GM12878 (cell line): ENCODE results near the gene SLC15A3. TPM values are rescaled to one million over a fixed set of nuclear protein-coding genes. Genes with fewer than 3 reads are reported as not detected.

Experiments
- ATAC-seq: fragments of 200-7000 bp; cut with Tn5 transposase; 3 replicates; pipeline ENCODE4 v1.9.1; 2020; ENCODE audit warnings: mild to moderate bottlenecking, moderate library complexity
- BruUV-seq: library from RNA; stranded (reverse); fragments of 400-500 nt; replicated peaks from 2 replicates; lab custom pipeline; 2021; lab: Mats Ljungman, UMichigan
- CTCF ChIA-PET: fragments of 300-600 bp; sonication (Branson Sonifier 250); formaldehyde crosslinking; extraction: SDS; loops from one replicate; lab custom pipeline; 2021; ENCODE audit warnings: inconsistent platforms; lab: Yijun Ruan, JAX
- POLR2A ChIA-PET: fragments of 350-600 bp; formaldehyde crosslinking; extraction: SDS; loops from one replicate; lab custom pipeline; 2021; ENCODE audit warnings: inconsistent platforms; lab: Charles Lee
- RAD21 ChIA-PET: fragments of 300-600 bp; sonication (Branson Sonifier 250); formaldehyde crosslinking; loops from one replicate; lab custom pipeline; 2023; ENCODE audit warnings: antibody characterized with exemption; ENCODE audit not compliant: unreplicated experiment; lab: Charles Lee
- SMC1A ChIA-PET: fragments of 300-600 bp; sonication (Branson Sonifier 250); formaldehyde crosslinking; loops from one replicate; lab custom pipeline; 2023; ENCODE audit not compliant: unreplicated experiment, uncharacterized antibody; lab: Charles Lee
- DNase-seq: peaks from one replicate; pipeline ENCODE4 v3.0.0-alpha.2; 2011; ENCODE audit warnings: low read depth, low spot score
- FAIRE-seq: peaks from 3 replicates; lab custom pipeline; 2011; peaks lifted over from hg19 to GRCh38; lab: Jason Lieb, UNC
- H2AFZ ChIP-seq: 2 replicates; pipeline ENCODE4 v1.6.0; 2011; ENCODE audit warnings: low read depth, low read length, control low read depth; ENCODE audit not compliant: control insufficient read depth
- H3K27ac ChIP-seq: 2 replicates; pipeline ENCODE4 v1.5.1; 2011; ENCODE audit warnings: control low read depth; ENCODE audit not compliant: control insufficient read depth, insufficient read depth
- H3K27me3 ChIP-seq, 2 experiments: replicated peaks in 1 of 2; 2 replicates each; pipeline versions ENCODE4 v1.6.0 to v1.6.1; 2011; ENCODE audit warnings: low read length in 1 of 2; ENCODE audit not compliant: control insufficient read depth in 2 of 2, insufficient read depth in 2 of 2
- H3K36me3 ChIP-seq, 2 experiments: 2 replicates each; pipeline ENCODE4 v1.5.1; 2011; ENCODE audit warnings: low read length in 1 of 2; ENCODE audit not compliant: control insufficient read depth in 2 of 2, insufficient read depth in 2 of 2
- H3K4me1 ChIP-seq: 2 replicates; pipeline ENCODE4 v1.6.1; 2011; ENCODE audit warnings: mild to moderate bottlenecking, low read length, moderate library complexity, mixed read lengths; ENCODE audit not compliant: control insufficient read depth, insufficient read depth
- H3K4me2 ChIP-seq: 2 replicates; pipeline ENCODE4 v1.6.0; 2011; ENCODE audit warnings: control low read depth; ENCODE audit not compliant: control insufficient read depth, insufficient read depth
- H3K4me3 ChIP-seq: fragments of 200-600 bp; sonication (generic); 2 replicates; pipeline ENCODE4 v1.5.1; 2016
- H3K79me2 ChIP-seq: 2 replicates; pipeline ENCODE4 v1.6.0; 2011; ENCODE audit warnings: low read length; ENCODE audit not compliant: control insufficient read depth, insufficient read depth
- H3K9ac ChIP-seq: 2 replicates; pipeline ENCODE4 v1.8.0; 2011; ENCODE audit warnings: low read length, control low read depth, mixed read lengths; ENCODE audit not compliant: control insufficient read depth, insufficient read depth
- H3K9me3 ChIP-seq: replicated peaks from 3 replicates; pipeline ENCODE4 v1.5.1; 2011; ENCODE audit warnings: mild to moderate bottlenecking, low read length; ENCODE audit not compliant: control insufficient read depth, insufficient read depth
- H4K20me1 ChIP-seq: 2 replicates; pipeline ENCODE4 v1.6.0; 2011; ENCODE audit not compliant: control insufficient read depth, insufficient read depth
- E4F1 ChIP-seq: fragments of 450-650 bp; IDR thresholded peaks from 2 replicates; pipeline ENCODE4 v1.6.1; 2018; ENCODE audit warnings: borderline replicate concordance, mild to moderate bottlenecking; ENCODE audit not compliant: partially characterized antibody
- ESRRA ChIP-seq: IDR thresholded peaks from 2 replicates; pipeline ENCODE4 v1.6.1; 2012; ENCODE audit warnings: mild to moderate bottlenecking, low read length, improper control_type of control experiment
- IKZF2 ChIP-seq, 2 experiments: fragments of 450-650 bp; IDR thresholded peaks; 2 replicates each; pipeline ENCODE4 v1.6.1; 2017; ENCODE audit warnings: mild to moderate bottlenecking in 2 of 2, moderate library complexity in 2 of 2
- PBX3 ChIP-seq: IDR thresholded peaks from 2 replicates; pipeline ENCODE4 v1.6.1; 2011; ENCODE audit warnings: mild to moderate bottlenecking, low read depth, low read length, moderate library complexity; ENCODE audit not compliant: insufficient replicate concordance
- RELA ChIP-seq: fragments of 450-650 bp; IDR thresholded peaks from 2 replicates; pipeline ENCODE4 v1.8.0; 2014; ENCODE audit warnings: borderline replicate concordance; ENCODE audit not compliant: partially characterized antibody
- WGBS: methylation state at CpG from one replicate; pipeline ENCODE4 v1.1.6; 2016; ENCODE audit warnings: low lambda C conversion rate; ENCODE audit not compliant: insufficient replicate concordance, insufficient coverage; ENCODE audit errors: missing lambda C conversion rate; 5-methylcytosine and 5-hydroxymethylcytosine counted together
- in situ Hi-C: fragments of 300-500 bp; cut with MboI; formaldehyde crosslinking; loops from 9 replicates; pipeline ENCODE4 v1.14.3; 2018; ENCODE audit warnings: mixed read lengths
- intact Hi-C: fragments of 100-400 bp; cut with micrococcal nuclease; formaldehyde crosslinking; loops from one replicate; pipeline ENCODE4 v1.14.2; 2022; ENCODE audit not compliant: unreplicated experiment
- polyA plus RNA-seq, 11 experiments: library from polyadenylated mRNA; depleted of rRNA in 4 of 11; unstranded in 6 of 11; stranded (reverse) in 5 of 11; fragments of >200 nt; fragmentation: Nextera tagmentation in 4 of 11; fragmentation: Illumina TruSeq in 1 of 11; extraction: Ambion mirVana in 4 of 11; extraction: Trizol in 1 of 11; gene quantifications; 1 replicate in 1 of 11; 2 replicates in 10 of 11; pipeline versions ENCODE4 v1.2.1 to v1.2.3, GENCODE V29; 2011 to 2016; ENCODE audit warnings: inconsistent platforms in 2 of 11, missing spikeins in 2 of 11, low read depth in 1 of 11
- total RNA-seq, 4 experiments: library from RNA; depleted of rRNA in 3 of 4; stranded (reverse); fragments of >200 nt in 3 of 4; fragmentation: Illumina TruSeq in 1 of 4; extraction: Trizol in 1 of 4; gene quantifications; 2 replicates each; pipeline versions ENCODE4 v1.2.1 to v1.2.3, GENCODE V29; 2013 to 2021

Gene SLC15A3
- total and polyA plus RNA-seq, 10 of the 15 experiments (the other 5 are each of a cell fraction or from before 2014, with no cell fraction given) = 17.7 to 102 (median 55.8) TPM

- H3K4me2 ChIP-seq = no peak overlapping the region
- no TSS peak for BruUV-seq
- no peak for DNase-seq
- no peaks in the 10 kb centered on the region for H3K79me2 ChIP-seq
- no peak for ATAC-seq
- in situ Hi-C loops = loop anchor here (5.0 kb wide), 1 partner anchor 58 kb away; no protein-coding TSS in a partner anchor
- no peaks in the 10 kb centered on the region; the same call in 1 of the 2 replicates for H3K4me1 ChIP-seq
- no peak overlapping the region for H2AFZ ChIP-seq
- WGBS = 72% methylated on average over 5 of the region's 5 CpGs
- intact Hi-C loops = loop anchor here (5.0 kb wide), 1 partner anchor 193 kb away; no protein-coding TSS in a partner anchor
- RAD21 ChIA-PET = interaction anchor here (1.5 kb wide), 1 partner anchor 9 kb away, joined by 3 read pairs; no protein-coding TSS in a partner anchor
- peaks cover 21 to 54% of the 10 kb centered on the region in 2 experiments for H3K36me3 ChIP-seq
- H3K9ac ChIP-seq = no peak overlapping the region
- CTCF ChIA-PET = interaction anchor here (0.7 to 2.9 kb wide), 5 partner anchors 9 to 292 kb away, joined by 3 to 11 read pairs (median 6); no protein-coding TSS in a partner anchor
- FAIRE-seq = no peak
- peaks cover 4% of the 10 kb centered on the region; the same call in 1 of the 2 replicates for H4K20me1 ChIP-seq
- no peak overlapping the region for H3K4me3 ChIP-seq
- no peak overlapping the region for H3K27ac ChIP-seq
- H3K9me3 ChIP-seq = no peaks in the 10 kb centered on the region
- H3K27me3 ChIP-seq = no peaks in the 10 kb centered on the region
- POLR2A ChIA-PET = interaction anchor here (1.2 kb wide), 2 partner anchors 9 to 23 kb away, joined by 3 to 5 read pairs; no protein-coding TSS in a partner anchor
- TF ChIP-seq IKZF2 (IDR thresholded peaks at IDR 0.05) (no peak), RELA (no peak), E4F1 (no peak), ESRRA (no peak), PBX3 (no peak)
- SMC1A ChIA-PET = interaction anchor here (0.7 to 1.5 kb wide), 2 partner anchors 63 to 131 kb away, joined by 3 read pairs; no protein-coding TSS in a partner anchor
Observed at GRCh38 chr11:60895687-60896086, 56.3 kb downstream of the SLC15A3 start.
